GM12892 (cell line): ENCODE measurements around the gene MRPL40.

Experiments used
- DNase-seq: peaks from one replicate; pipeline ENCODE4 v3.0.0; 2011; ENCODE audit not compliant: insufficient read length
- FAIRE-seq: peaks from 2 replicates; lab custom pipeline; 2011; peaks lifted over from hg19 to GRCh38; lab: Jason Lieb, UNC
- POLR2A ChIP-seq: IDR thresholded peaks from 2 replicates; pipeline ENCODE4 v1.6.1; 2011; ENCODE audit warnings: low read depth, low read length, control low read depth
- POLR2AphosphoS5 ChIP-seq: IDR thresholded peaks from 2 replicates; pipeline ENCODE4 v1.6.1; 2011; ENCODE audit warnings: low read depth, low read length, control low read depth
- TAF1 ChIP-seq: IDR thresholded peaks from 2 replicates; pipeline ENCODE4 v1.6.1; 2011; ENCODE audit warnings: low read depth, mild to moderate bottlenecking, control low read depth, low read length, borderline replicate concordance

Gene MRPL40

GRCh38 chr22:19447330-19448075 lies 15.2 kb downstream of the MRPL40 start, which contains the start of gene C22orf39:
TSS of gene C22orf39 (minus strand) at chr22:19447711. CDS start at chr22:19447688, 23 bp downstream.
- peak; percentile 83 for TF ChIP-seq TAF1
- peak; percentile 78; the same call in 1 of the 2 replicates for TF ChIP-seq POLR2A
- TF ChIP-seq POLR2AphosphoS5: no peak
- peak; percentile 94 for FAIRE-seq
- DNase-seq: peak; percentile 91

GRCh38 chr22:19448076-19448607 lies 15.8 kb downstream of the MRPL40 start:
- FAIRE-seq (no peak), DNase-seq (peak; percentile 53)
- no peak for TF ChIP-seq TAF1
- TF ChIP-seq POLR2A: no peak; the same call in 1 of the 2 replicates
- peak; percentile 63; the same call in 1 of the 2 replicates for TF ChIP-seq POLR2AphosphoS5

DNA sequence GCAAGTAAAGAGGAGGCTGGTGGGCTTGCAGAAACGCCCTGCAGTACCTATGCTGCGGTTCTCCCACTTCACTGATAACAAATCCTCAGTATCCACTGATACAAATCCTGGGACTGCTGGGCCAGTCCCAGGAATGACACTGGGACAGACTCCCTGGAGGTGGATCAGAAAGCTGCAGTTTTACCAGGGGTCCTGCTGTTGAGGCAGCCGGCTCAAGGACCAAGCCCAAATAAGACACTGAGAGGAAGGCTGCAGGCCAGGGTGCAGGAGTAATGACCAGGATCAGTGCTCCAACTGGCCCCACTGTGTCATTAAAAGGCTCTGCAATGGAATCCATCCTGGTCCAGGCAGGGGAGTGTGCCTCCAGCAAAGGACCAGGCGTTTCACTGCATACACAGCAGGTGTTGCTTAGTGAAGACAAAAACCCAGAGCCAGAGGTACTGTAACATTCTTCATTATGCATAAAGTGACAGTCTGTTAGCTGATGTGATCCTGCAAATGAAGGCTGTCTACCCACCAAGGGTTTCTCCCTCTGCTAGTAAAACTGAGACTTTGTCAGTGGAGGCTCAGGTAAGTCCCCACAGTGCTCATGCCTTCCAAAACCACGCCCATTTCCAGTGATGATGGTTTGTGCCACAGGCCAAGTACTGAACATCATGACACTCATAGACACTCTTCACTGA lies 16.5 kb downstream of the MRPL40 start:
- DNase-seq: no peak
- TF ChIP-seq POLR2A (0 out of 2 replicates have a peak, but pooled peaks have one; percentile 15), TAF1 (no peak)
- FAIRE-seq: peak; percentile 73

DNA sequence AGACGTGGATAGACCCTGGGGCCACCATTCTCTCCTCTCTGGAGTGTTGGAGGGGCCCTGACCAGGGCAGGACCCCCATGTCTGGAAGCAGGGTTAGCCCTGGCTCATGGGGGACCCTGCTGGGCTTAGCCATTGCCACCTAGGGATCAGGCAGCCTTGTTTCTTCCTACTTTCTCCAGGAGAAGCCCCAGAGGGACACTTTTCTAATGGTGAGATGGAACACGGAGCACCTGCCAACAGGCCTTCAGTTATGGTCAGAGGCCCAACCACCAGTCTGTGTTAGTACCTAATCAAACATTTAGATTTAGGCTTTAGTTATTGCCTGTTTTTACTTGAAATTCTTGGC lies 17.1 kb downstream of the MRPL40 start:
- DNase-seq (no peak), FAIRE-seq (no peak)
- TF ChIP-seq POLR2AphosphoS5 (no peak), TAF1 (no peak), POLR2A (no peak)

- no peak for TF ChIP-seq TAF1
- TF ChIP-seq POLR2AphosphoS5: no peak
- no peak for TF ChIP-seq POLR2A
- DNase-seq (no peak), FAIRE-seq (no peak)
Observed at GRCh38 chr22:19450363-19451175, 18.2 kb downstream of the MRPL40 start.

DNA sequence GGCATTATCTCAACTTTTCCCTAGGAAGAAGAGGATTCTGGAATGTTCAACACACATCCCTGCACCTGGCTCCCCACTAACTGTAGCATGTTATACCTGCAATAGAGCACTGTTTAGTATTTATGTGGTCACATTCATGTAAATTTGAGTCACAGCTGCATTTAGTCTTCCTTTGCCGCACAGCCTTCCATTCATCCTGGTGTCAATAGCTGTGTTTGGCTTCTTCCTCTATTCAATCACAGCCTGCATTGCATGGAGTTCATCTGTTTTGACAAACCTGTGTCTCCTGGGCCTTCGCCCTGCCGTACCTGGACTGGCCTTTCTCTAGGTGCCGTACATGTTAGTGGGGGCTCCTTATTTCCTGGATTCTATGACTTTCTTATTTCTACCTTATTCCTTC lies 19.2 kb downstream of the MRPL40 start:
- TF ChIP-seq POLR2AphosphoS5 (no peak), TAF1 (no peak), POLR2A (no peak)
- FAIRE-seq (no peak), DNase-seq (no peak)

DNA sequence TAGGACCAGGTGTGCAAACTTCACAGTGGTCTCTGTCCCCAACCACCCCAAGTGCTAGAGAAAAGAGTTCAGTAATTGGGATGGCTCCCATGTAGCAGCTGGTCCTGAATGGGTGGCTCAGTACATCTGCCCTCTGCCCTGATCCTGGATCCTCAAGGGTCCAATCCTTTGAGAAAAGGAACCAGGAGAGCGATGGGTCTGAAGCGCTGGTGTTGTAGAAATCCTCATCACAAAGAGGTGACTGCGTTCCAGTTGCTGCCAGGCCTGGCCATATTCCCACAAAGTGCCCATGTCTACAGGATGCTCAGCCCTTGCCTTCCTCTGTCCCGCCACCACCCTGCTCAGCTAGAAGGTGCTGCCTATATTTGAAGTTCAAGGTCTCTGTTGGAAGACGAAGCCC lies 21.4 kb downstream of the MRPL40 start:
- TF ChIP-seq POLR2AphosphoS5 (no peak), TAF1 (no peak), POLR2A (no peak)
- DNase-seq: no peak
- FAIRE-seq: no peak

GRCh38 chr22:19454156-19454555 lies 21.8 kb downstream of the MRPL40 start:
- FAIRE-seq: no peak
- no peak for DNase-seq
- TF ChIP-seq POLR2AphosphoS5 (no peak), POLR2A (no peak), TAF1 (no peak)

DNA sequence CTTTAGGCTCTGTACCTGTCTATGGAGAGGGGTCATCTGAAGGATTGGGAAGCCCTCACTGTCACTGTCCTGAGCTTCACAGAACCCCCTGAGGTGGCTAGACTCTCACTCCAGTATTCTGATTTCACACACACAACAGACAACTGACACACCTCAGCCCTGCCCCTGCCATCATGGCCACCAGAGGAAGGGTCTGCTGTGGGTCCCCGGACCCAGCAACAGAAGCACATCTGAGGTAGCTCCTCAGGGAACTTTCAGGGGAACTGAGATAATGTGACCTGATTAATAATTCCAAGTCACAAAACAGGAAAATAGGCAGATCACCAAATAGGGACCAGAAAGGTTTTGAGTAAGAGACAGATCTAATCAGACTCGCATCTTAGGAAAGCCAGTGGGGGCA lies 22.7 kb downstream of the MRPL40 start:
- FAIRE-seq (no peak), DNase-seq (no peak)
- no peak for TF ChIP-seq TAF1
- TF ChIP-seq POLR2AphosphoS5: no peak
- no peak for TF ChIP-seq POLR2A

DNA sequence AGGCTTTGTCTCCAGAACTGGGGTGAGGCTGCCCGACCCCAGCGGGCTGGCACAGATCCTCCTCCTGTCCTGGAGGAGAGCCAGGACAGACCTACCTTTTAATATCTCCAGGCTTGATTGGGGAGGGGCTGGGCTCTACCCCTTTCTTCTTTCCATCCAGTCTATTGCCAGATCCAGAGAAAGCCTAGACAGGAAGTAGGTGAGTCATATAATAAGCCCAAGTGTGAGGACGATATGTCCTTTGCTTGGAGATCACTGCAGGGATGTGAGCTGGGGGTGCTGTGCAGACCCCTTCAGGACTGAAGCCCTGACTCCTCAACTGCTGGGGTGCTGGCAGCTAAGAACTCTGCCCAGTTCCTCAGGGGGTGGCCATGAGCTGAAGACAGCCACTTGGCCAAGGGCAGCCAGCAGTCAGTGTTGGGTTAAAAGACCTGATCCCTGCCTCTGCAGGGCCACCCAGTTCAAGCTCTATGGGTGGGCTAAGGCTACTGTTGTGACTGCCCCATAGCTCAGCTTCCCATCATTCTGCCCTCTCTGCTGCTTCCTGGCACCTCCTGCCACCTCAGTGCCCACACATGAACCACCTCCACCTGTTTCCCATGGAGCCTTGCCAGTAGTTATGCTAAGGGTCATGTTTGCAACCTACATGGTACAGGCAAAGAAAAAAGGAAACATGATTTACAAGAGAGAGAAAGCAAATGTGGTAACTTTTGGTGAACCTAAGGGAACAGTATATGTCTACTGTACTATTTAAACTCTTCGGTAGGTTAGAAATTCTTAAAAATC lies 23.4 kb downstream of the MRPL40 start:
- TF ChIP-seq TAF1 (no peak), POLR2AphosphoS5 (no peak), POLR2A (no peak)
- no peak for FAIRE-seq
- DNase-seq: no peak

GRCh38 chr22:19456541-19456940 lies 24.2 kb downstream of the MRPL40 start:
- no peak for DNase-seq
- no peak for TF ChIP-seq POLR2A
- no peak for TF ChIP-seq TAF1
- TF ChIP-seq POLR2AphosphoS5: no peak
- no peak for FAIRE-seq
